ENCODE results near the gene OGG1. TPM values are rescaled to one million over a fixed set of nuclear protein-coding genes. Genes with fewer than 3 reads are reported as not detected.
A peak's percentile ranks its signal among the peaks of the same experiment; 100 is the strongest.

Gene OGG1
- total RNA-seq, 1 experiment from 2014 or later: 38.7 TPM

DNA sequence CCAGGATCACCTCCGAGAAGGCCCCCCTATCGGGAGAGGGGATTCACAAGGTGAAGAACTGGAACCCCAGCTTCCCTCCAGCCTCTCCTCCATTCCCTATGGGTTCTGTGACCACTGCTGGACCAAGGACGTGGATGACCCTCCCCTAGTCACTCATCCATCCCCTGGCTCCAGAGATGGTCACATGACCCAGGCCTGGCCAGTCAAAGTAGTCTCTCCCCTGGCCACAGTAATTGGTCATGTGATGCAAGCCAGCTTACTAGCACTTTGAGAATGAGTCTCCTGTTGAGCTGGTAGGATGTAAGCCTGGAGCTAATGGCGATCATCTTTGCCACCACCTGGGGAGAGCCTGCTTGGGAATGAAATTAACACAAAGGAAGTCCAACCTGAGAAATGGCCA lies 16.1 kb downstream of the OGG1 start:
- Histone ChIP-seq H3K4me1 (ENCODE audit: insufficient read depth, low read length) (peaks cover 25% of the 10 kb centered on the region), H3K27ac (ENCODE audit: low read length) (no peak overlapping the region), H3K9me3 (ENCODE audit: low read length) (no peaks in the 10 kb centered on the region), H3K4me2 (ENCODE audit: low read length) (no peak overlapping the region), H3K27me3 (ENCODE audit: low read length) (no peaks in the 10 kb centered on the region), H3K36me3 (ENCODE audit: low read depth, low read length) (no peaks in the 10 kb centered on the region; the same call in 1 of the 2 replicates), H4K20me1 (ENCODE audit: low read length) (no peaks in the 10 kb centered on the region), H3K79me2 (ENCODE audit: low read length) (peaks cover 18% of the 10 kb centered on the region), H3K9ac (ENCODE audit: low read length) (no peak overlapping the region), H3K4me3 (ENCODE audit: low read length) (no peak overlapping the region), H3F3A (ENCODE audit: low read length, unreplicated experiment) (no peaks in the 10 kb centered on the region), H3K9me2 (replicated peaks; ENCODE audit: low read length) (no peaks in the 10 kb centered on the region), H2AFZ (ENCODE audit: low read length) (no peak overlapping the region)
- ATAC-seq: no peak
- POLR2A ChIA-PET (ENCODE audit: unreplicated experiment): no interaction called here
- intact Hi-C loops (cut with micrococcal nuclease): no loop called here
- no peak for DNase-seq
- CTCF ChIA-PET: no interaction called here
- BruUV-seq (replicated peaks): no TSS peak
- TF ChIP-seq EZH2 (IDR thresholded peaks at IDR 0.05; ENCODE audit: low read length, unreplicated experiment) (no peak), EZH2phosphoT487 (IDR thresholded peaks at IDR 0.05; ENCODE audit: borderline replicate concordance, low read length) (no peak)
- TF ChIP-seq, protein P1, sequence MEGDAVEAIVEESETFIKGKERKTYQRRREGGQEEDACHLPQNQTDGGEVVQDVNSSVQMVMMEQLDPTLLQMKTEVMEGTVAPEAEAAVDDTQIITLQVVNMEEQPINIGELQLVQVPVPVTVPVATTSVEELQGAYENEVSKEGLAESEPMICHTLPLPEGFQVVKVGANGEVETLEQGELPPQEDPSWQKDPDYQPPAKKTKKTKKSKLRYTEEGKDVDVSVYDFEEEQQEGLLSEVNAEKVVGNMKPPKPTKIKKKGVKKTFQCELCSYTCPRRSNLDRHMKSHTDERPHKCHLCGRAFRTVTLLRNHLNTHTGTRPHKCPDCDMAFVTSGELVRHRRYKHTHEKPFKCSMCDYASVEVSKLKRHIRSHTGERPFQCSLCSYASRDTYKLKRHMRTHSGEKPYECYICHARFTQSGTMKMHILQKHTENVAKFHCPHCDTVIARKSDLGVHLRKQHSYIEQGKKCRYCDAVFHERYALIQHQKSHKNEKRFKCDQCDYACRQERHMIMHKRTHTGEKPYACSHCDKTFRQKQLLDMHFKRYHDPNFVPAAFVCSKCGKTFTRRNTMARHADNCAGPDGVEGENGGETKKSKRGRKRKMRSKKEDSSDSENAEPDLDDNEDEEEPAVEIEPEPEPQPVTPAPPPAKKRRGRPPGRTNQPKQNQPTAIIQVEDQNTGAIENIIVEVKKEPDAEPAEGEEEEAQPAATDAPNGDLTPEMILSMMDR (conservative IDR thresholded peaks at IDR 0.05; ENCODE audit: low read depth, low read length): no peak

DNA sequence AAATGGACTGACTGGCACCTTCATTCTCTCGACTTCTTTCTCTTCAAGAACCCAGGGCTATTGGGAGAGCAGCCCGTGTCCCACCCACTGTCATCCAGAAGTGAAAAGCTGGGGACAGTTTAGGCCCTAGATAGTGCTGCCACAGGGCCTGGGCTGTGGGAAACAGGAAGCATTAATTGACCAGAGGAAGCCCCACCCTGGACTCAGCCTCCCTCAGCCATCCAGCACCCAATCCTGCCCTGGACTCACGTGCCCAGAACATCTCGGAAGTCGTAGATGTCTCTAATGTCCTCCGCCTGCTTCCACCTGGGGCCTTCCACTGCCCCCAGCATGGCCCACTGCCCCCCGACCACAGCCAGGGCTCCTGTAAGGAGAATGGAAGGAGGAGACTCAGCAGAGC lies 17.7 kb downstream of the OGG1 start:
- POLR2A ChIA-PET (ENCODE audit: unreplicated experiment): interaction anchor here (0.6 kb wide), 1 partner anchor 22 kb away, joined by 4 read pairs; no protein-coding TSS in a partner anchor
- Histone ChIP-seq H3K27ac (ENCODE audit: low read length) (peak overlapping the region; percentile 16), H3K4me2 (ENCODE audit: low read length) (peak overlapping the region; percentile 88; the same call in 1 of the 2 replicates), H3K27me3 (ENCODE audit: low read length) (no peaks in the 10 kb centered on the region), H3K9me2 (replicated peaks; ENCODE audit: low read length) (no peaks in the 10 kb centered on the region), H3F3A (ENCODE audit: low read length, unreplicated experiment) (no peaks in the 10 kb centered on the region), H3K36me3 (ENCODE audit: low read depth, low read length) (no peaks in the 10 kb centered on the region; the same call in 1 of the 2 replicates), H3K79me2 (ENCODE audit: low read length) (peaks cover 18% of the 10 kb centered on the region), H3K9me3 (ENCODE audit: low read length) (no peaks in the 10 kb centered on the region), H4K20me1 (ENCODE audit: low read length) (no peaks in the 10 kb centered on the region), H3K4me3 (ENCODE audit: low read length) (no peak overlapping the region), H2AFZ (ENCODE audit: low read length) (no peak overlapping the region), H3K9ac (ENCODE audit: low read length) (no peak overlapping the region), H3K4me1 (ENCODE audit: insufficient read depth, low read length) (peaks cover 25% of the 10 kb centered on the region)
- CTCF ChIA-PET: no interaction called here
- DNase-seq (no peak), ATAC-seq (no peak; the same call in 1 of the 2 replicates)
- intact Hi-C loops (cut with micrococcal nuclease): no loop called here
- BruUV-seq (replicated peaks): no TSS peak
- TF ChIP-seq EZH2phosphoT487 (IDR thresholded peaks at IDR 0.05; ENCODE audit: borderline replicate concordance, low read length) (no peak), EZH2 (IDR thresholded peaks at IDR 0.05; ENCODE audit: low read length, unreplicated experiment) (no peak)
- TF ChIP-seq, protein P1 (conservative IDR thresholded peaks at IDR 0.05; ENCODE audit: low read depth, low read length): no peak

DNA sequence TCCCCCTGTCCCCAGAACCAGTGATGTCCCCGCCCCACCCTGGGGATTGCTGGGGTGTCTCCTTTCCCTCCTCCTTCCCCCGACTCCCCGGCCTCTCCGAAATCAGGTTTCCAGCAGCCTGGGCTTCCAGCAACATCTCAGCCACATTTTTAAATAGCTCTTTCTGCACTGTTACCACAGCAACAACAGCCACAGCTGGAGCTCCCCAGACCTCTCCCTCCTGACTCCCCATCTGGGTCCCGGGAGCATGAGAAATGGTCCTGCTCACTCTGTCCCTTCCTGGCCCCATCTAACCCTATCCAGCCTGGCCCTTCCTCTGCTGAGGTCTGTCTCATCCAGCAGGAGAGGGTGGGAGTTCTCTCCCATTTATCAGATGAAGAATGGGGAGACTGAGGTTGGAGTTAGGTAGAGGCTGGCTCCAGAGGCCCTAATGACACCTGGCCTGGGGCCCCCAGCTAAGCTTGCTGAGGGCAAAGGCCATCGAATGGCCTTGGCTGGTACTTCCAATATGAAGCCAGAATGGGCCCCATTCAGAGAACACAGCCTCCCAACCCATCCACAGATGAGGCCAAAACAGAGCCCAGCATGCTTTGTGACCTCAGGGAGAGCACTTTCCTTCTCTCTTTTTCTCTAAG lies 18.5 kb downstream of the OGG1 start:
- intact Hi-C loops (cut with micrococcal nuclease): loop anchor here (2.0 kb wide), 1 partner anchor 13 kb away; no protein-coding TSS in a partner anchor
- CTCF ChIA-PET: no interaction called here
- H3K4me2 ChIP-seq (ENCODE audit: low read length): peak overlapping the region; percentile 88

More for the DNA sequence above, 18.5 kb downstream of the OGG1 start:
- Histone ChIP-seq H2AFZ (ENCODE audit: low read length) (no peak overlapping the region), H3K79me2 (ENCODE audit: low read length) (peaks cover 18% of the 10 kb centered on the region), H3K9ac (ENCODE audit: low read length) (no peak overlapping the region), H3K9me3 (ENCODE audit: low read length) (no peaks in the 10 kb centered on the region), H3K36me3 (ENCODE audit: low read depth, low read length) (no peaks in the 10 kb centered on the region; the same call in 1 of the 2 replicates), H3F3A (ENCODE audit: low read length, unreplicated experiment) (no peaks in the 10 kb centered on the region), H3K27ac (ENCODE audit: low read length) (no peak overlapping the region), H4K20me1 (ENCODE audit: low read length) (no peaks in the 10 kb centered on the region), H3K4me1 (ENCODE audit: insufficient read depth, low read length) (peaks cover 25% of the 10 kb centered on the region), H3K4me3 (ENCODE audit: low read length) (0 out of 2 replicates have a peak overlapping the region, but pooled peaks have one; percentile 80), H3K9me2 (replicated peaks; ENCODE audit: low read length) (no peaks in the 10 kb centered on the region), H3K27me3 (ENCODE audit: low read length) (no peaks in the 10 kb centered on the region)
- POLR2A ChIA-PET (ENCODE audit: unreplicated experiment): interaction anchor here (0.6 kb wide), 1 partner anchor 22 kb away, joined by 4 read pairs; no protein-coding TSS in a partner anchor
- no peak for DNase-seq
- BruUV-seq (replicated peaks): no TSS peak
- TF ChIP-seq EZH2 (IDR thresholded peaks at IDR 0.05; ENCODE audit: low read length, unreplicated experiment) (no peak), EZH2phosphoT487 (IDR thresholded peaks at IDR 0.05; ENCODE audit: borderline replicate concordance, low read length) (no peak)
- TF ChIP-seq, protein P1 (conservative IDR thresholded peaks at IDR 0.05; ENCODE audit: low read depth, low read length): no peak
- no peak for ATAC-seq

All from PC-3 (cell line).